GM18951 (cell line): ENCODE measurements around the gene TMC3.

Experiments used
- POLR2A ChIP-seq: IDR thresholded peaks from 4 replicates; pipeline ENCODE4 v1.6.1; 2011; ENCODE audit warnings: mild to moderate bottlenecking; ENCODE audit not compliant: insufficient read length, insufficient read depth; ENCODE audit errors: extremely low read depth
- in situ Hi-C: fragments of 300-500 bp; cut with MboI; formaldehyde crosslinking; loops from one replicate; pipeline ENCODE4 v1.12.0; 2022; ENCODE audit warnings: low sequenced_read_pairs, mixed read lengths, inconsistent platforms; ENCODE audit not compliant: unreplicated experiment

TMC3 gene

DNA sequence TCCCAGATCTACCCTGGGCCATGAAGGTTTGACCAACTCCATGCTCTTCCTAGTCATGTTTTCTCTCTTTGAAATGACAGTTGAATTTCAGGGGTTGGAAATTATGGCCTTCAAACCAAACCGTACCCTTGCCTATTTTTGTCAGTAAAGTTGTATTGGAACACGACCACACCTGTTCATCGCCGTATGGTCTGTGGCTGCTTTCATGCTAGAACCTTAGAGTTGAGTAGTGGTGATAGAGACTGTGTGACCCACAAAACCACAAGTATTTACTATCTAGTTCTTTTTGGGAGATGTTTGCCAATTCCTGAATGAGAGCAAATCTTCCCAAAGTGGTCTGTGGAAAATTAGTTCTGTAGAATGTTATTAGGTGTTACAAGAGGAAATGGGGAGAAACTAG is 26.1 kb downstream of the TMC3 start:
- TF ChIP-seq POLR2A, result no peak
- in situ Hi-C loops, result no loop called here

DNA sequence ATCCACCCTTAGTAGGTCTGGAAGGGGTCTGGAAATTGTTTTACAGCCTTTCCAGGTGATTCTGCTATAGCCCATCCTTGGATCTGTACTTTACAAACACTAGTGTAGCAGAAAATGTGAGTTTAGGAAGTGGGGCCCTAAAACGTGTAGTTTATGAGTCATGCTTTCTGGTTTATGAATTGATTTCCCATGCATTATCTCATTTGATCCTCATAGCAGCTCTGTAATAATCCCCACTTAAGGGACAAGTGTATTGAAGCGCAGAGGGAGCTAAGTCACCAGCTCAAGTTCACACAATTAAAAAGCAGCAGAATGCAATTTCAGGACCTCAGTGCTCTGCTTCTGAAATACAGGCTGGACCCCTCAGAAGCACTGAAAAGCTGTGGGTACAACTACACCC is 27.4 kb downstream of the TMC3 start:
- in situ Hi-C loops, result no loop called here
- TF ChIP-seq POLR2A, result no peak

DNA sequence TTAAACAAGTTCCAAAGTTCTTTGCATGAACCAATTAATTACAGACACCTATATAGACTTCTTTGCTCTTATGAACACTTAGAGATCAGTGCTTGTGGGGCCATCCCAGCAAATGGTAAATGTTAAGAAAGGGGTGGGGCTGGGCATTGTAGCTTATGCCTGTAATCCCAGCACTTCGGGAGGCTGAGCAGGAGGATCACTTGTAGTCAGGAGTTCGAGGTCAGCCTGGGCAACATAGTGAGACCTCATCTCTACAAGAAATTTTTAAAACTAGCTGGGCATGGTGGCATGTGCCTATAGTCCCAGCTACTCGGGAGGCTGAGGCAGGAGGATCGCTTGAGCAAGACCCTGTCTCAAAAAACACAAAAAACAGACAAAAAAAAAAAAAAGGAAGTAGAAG is 30.6 kb downstream of the TMC3 start:
- TF ChIP-seq POLR2A, result no peak
- in situ Hi-C loops, result no loop called here

DNA sequence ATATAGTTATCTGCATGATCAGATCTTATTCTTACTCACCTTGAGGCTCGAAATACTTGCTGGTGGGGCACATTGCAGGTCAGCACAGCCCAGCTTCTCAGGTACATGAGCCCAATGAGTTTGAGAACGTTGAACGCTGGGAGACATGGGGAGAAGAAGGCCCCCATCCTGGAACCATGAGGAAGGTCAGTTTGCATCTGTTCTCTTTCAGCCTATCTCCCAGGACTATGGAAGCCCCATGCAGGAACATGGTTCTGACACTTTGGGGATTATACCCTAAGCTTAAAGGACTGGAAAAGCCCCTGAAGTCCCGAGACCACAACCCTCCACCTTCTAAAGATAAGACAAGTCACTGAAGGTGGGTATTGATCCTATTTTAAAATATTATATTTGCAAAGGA is 32.7 kb downstream of the TMC3 start:
- no peak for TF ChIP-seq POLR2A
- in situ Hi-C loops, result no loop called here

DNA sequence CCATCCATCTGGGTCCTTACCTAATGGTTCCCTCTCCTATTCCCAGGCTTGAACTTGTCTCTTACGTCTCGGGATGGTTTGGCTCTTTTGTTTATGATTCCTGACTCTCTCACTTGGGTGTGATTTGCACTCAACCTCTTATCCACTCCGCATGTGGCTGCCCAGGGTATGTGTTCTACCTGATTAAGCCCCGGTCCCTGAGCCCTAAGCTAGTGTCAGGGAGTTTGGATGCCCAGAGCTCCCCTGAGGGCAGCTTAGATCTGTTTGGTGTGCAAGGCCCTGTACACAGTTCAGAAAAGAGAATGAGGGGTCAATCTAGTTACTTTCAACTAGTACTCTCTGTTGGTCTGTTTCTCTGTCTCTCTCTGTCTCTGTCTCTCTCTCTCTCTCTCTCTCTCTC is 34.2 kb downstream of the TMC3 start:
- in situ Hi-C loops, result no loop called here
- TF ChIP-seq POLR2A, result no peak

DNA sequence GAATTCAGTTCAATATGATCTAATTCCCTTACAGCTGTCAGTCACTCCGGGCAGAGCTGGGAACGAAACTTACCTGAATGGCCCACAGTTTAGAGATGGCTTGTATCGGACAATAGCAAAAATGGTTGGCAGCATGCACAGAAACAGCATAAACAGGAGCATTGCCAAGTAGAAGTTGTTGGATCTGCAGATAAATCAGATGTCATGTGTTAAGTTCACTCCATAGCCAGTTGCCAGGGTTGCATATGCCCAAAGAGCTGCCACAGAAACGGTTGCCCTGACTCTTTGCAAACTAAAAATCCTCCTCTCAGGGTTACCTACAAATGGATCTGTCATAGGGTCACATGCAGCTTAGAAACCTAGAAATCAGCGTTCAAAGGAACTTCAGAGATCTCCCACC is 34.7 kb downstream of the TMC3 start:
- no peak for TF ChIP-seq POLR2A
- in situ Hi-C loops, result no loop called here

DNA sequence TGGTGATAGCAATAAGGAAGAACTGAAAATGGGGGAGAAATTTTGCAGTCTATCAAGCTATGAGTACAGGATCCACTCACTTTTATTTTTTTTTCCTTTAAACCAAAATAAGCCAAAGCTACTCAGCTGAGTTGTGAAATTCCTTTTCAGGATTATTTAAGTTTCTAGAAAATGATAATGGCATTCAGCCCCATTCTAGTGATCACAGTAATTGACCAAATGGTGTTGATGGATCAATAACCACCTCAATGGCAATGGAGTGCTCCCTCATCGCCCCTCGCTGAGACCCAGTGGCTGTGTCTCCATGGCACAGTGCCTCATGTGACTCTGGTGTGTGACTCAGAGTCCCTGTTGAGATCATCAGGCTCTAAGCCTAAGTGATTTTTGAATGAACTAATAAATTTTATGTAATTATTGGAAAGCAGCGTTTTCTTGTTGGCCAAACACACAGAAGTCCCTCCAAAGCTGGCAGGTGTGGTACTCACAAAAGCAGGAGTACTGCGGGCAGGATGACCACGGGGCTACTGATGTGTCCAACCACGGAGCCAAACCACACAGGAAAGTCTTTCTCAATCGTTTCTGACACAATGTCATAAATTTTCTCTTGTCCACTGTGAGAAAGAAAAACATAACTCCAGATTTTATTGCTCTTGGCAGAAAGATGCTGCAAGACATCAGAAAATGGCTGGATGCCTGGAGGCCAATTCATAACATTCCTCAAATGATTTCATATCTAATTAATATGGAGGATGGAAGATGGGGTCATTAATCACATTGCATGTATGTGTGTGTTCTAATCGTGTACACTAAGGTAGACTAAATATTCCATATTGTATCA is 35.6 kb downstream of the TMC3 start:
- no peak for TF ChIP-seq POLR2A
- in situ Hi-C loops, result no loop called here

DNA sequence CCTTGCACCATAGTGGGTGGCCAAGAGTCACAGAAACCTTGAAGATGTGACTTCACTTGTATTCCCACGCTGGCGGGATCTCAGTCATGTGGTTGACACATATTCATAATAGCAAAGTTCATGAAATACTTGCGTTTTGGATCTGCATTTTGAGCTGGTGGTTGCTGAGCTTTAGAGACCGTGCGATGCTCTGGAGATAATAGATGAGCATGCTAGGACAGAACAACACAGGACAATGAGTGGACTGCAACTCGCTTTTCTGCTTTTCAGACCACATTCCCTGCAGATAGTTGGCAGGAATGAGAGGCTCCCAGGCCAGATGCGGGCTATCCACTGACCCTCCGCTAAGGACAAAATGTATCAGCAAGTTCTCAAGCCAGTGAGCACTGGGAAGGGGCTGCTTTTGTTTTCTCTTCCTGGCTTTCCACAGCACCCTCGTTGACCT is 36.3 kb downstream of the TMC3 start:
- TF ChIP-seq POLR2A, result no peak
- in situ Hi-C loops, result no loop called here

DNA sequence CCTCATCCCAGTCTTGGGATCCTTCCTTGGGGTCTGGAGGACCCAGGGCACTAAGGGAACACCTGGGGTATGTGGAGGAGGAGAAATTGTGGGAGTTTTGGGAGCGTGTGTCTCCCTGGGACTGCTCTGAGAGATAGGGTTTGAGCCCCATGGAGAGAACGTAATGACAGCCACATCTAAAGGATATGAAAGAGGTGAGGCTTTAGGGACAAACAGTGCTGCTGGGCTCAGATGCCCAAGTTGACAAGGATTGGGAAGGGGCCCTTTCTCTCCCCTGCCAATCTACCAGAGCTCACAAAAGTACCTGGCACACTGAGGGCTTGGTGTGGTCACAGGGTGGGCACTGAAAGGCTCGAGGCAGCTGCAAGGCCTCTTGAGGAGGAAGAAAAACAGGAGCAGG is 36.8 kb downstream of the TMC3 start:
- in situ Hi-C loops, result no loop called here
- TF ChIP-seq POLR2A, result no peak

DNA sequence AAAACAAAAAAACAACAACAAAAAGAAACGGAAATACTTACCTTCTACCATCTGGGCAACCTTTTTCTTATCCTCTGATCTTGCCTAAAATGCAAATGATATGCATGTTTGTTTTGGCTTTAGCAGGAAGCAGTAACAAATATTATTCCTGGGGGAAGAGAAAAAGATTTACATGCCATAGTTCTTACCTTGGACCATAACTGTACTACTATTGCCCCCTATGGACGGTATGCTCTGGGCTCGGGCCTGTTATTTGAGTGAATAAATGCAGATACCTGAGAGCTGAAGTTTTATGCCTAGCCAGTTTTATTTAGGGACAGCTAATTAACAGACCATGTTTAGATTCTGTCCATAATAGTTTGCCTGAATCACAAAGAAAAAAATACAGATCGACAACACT is 37.4 kb downstream of the TMC3 start:
- in situ Hi-C loops, result no loop called here
- TF ChIP-seq POLR2A, result no peak

DNA sequence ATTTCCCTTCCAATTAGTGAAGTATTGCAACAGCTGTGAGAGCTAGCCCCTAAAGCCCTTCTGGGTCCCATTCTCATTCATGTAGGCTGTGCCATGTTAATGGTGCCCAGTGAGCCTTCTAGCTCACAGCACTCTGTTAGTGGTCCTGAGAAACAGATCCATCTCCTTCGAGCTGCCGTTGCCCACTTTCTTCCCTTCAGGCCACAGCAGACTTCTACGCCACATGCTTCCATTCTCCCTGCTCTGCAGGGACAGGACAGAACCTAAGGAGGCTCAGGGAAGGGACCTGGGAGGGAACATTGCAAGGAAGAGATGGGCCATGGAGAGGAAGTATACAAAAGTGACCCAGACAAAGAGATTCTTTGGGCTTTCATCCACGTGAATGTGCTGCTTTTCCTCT is 38.4 kb downstream of the TMC3 start:
- no peak for TF ChIP-seq POLR2A
- in situ Hi-C loops, result no loop called here

DNA sequence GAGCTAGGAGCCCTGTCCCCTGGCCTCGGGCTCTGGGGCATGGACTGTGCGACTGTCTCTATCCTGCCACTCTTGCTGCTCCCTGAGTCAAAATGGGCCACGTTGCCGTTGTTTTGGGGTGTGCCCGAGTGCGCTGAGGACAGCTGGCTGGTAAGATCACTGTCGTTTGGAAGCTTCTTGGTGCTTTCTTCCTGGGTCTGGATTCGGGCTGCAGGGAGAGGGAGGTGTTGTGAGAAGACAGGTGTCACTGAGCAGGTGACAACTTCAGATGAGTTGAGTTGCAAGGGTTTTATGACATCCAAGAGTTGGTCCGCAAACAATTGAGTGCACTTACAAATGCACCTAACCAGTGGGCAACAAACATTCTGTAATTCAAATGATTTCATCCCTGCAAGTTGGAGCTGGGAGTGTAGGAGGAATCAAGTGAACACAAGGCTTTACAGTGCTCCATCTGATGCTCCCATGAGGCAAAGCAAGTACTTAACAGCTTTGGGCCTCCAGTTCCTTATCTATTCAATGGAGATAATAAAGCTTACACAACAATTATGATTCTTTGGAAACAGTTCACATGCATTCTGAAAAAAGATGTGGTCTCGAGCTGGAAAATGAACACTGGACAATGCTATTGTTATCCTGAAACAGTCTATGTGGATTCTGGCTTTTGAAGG is 39.1 kb downstream of the TMC3 start:
- in situ Hi-C loops, result loop anchor here (5.0 kb wide), 1 partner anchor 53 kb away; no protein-coding TSS in a partner anchor
- TF ChIP-seq POLR2A, result no peak

DNA sequence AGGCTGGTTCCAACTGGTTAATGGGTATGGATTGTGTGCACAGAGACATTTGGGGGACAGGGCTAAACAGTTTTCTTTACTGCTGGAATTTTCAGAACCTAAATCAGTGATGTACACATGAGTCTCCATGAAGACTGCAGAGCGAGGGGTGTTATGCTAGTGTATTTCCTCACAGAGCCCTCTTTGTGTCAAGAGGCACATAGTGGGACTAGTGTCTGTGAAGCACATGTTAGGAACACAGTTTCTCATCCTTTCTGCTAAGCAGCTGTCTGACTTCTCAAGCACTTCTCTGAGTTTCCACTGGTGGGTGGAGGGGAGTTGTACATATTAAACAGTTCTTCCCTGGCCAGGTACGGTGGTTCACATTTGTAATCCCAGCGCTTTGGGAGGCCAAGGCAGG is 40.6 kb downstream of the TMC3 start:
- in situ Hi-C loops, result loop anchor here (5.0 kb wide), 1 partner anchor 51 kb away; no protein-coding TSS in a partner anchor
- no peak for TF ChIP-seq POLR2A

DNA sequence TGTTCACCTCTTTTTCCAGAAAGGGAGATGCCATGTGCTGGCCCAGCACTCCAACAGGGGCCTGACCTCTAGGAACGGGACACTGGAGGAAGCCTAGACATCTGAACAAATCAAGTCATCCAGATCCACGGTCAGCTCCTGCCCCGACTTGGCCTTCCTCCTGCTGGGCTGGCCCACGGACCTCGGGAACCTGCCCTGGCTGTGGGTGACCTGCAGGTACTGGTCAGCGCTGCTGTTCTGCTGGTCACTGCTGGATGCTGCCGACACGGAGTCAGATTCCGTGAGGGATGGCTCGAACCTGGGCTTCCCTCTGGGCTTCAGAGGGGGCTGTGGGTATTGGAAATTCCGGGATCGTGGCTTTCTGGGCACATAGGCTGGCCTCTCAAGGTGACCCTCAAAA is 41.7 kb downstream of the TMC3 start:
- in situ Hi-C loops, result loop anchor here (5.0 kb wide), 1 partner anchor 50 kb away; no protein-coding TSS in a partner anchor
- no peak for TF ChIP-seq POLR2A

DNA sequence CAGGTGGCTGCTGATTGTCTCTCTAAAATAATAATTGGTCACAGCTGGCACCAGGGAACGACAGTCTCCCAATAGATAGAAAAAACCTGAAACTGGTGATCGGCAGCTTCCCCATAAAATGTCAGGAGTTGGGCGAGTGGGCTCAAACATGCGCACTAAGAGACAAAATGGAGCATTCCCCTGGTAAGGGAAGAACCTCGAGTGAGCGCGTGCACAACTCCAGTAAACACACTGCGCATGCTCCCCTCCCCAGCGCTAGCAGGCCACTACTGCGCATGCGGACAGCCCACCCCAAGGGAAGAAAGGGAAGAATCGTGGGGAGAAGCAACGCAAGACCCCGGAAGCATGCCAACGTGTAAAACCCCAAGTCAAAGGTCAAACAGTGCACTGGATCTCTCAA is 42.4 kb downstream of the TMC3 start:
- in situ Hi-C loops, result loop anchor here (5.0 kb wide), 1 partner anchor 49 kb away; no protein-coding TSS in a partner anchor
- no peak for TF ChIP-seq POLR2A

DNA sequence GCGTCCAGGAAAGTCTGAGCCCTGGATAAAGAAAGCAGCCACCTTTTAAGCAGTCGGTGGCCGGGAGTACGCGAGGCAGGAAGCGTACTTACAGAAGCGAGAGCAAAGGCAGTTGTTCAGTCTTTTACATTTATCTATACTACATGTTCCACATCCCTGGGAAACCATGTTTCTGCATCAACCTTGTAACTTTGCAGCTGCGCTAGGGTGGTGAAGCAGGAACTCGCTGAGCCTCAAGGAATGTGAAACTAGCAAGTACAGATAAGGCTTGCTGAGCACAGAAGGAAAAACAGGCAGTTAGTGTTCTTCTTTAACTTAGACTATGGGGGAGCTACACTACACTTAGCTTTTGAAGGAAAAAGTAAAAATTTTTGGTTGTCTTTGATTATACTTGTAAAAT is 42.9 kb downstream of the TMC3 start:
- in situ Hi-C loops, result loop anchor here (5.0 kb wide), 1 partner anchor 49 kb away; no protein-coding TSS in a partner anchor
